Chondrocyte (in vitro differentiated cells): ENCODE data around the gene MYO18B. TPM values are rescaled to one million over a fixed set of nuclear protein-coding genes. Genes with fewer than 3 reads are reported as not detected.

ENCODE experiments used
- DNase-seq: peaks from one replicate; pipeline ENCODE4 v3.0.0; 2021; ENCODE audit warnings: mixed read lengths, low spot score
- H3K27ac Mint-ChIP-seq: one replicate; pipeline ENCODE4 v1.8.0; 2021; ENCODE audit warnings: mild to moderate bottlenecking, moderate library complexity, mixed read lengths; ENCODE audit not compliant: unreplicated experiment
- H3K27me3 Mint-ChIP-seq: 2 replicates; pipeline ENCODE4 v1.8.0; 2021; ENCODE audit warnings: low read depth, mixed read lengths
- H3K36me3 Mint-ChIP-seq: 2 replicates; pipeline ENCODE4 v1.8.0; 2021; ENCODE audit warnings: low read depth, mixed read lengths
- H3K4me1 Mint-ChIP-seq: 2 replicates; pipeline ENCODE4 v1.8.0; 2021; ENCODE audit warnings: low read depth, mild to moderate bottlenecking, mixed read lengths
- H3K4me3 Mint-ChIP-seq: one replicate; pipeline ENCODE4 v1.8.0; 2021; ENCODE audit warnings: mild to moderate bottlenecking, moderate library complexity, mixed read lengths; ENCODE audit not compliant: unreplicated experiment
- H3K9me3 Mint-ChIP-seq: 2 replicates; pipeline ENCODE4 v1.8.0; 2021; ENCODE audit warnings: low read depth, mixed read lengths
- CTCF ChIP-seq: fragments of 200-600 bp; sonication (generic); IDR thresholded peaks from 2 replicates; pipeline ENCODE4 v1.5.0; 2021; ENCODE audit warnings: antibody characterized with exemption, mild to moderate bottlenecking, moderate library complexity
- total RNA-seq: library from RNA; stranded (reverse); gene quantifications from 3 replicates; pipeline ENCODE4 v1.2.1, GENCODE V29; 2021

MYO18B gene
- total RNA-seq, 1 donor from 2014 or later: 0.20 TPM

DNA sequence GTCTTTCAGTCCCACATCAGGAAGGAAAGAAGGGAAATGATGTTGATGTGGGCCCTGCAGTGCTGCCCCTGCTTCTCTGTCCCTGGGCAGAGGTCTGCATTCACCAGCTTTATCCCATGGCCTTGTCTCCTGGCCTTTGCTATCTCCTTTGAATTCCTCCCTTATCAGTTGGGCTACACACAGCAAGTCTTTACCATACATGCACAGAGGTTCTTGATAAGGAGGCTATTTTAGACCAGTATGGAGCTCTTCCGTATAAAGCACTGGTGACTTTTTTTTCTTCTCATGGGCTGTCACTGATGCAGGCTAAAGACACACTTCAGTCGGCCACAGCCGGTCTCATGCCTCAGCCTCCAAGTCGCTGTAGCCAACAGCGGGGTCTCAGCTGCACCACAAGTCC lies 20.2 kb downstream of the MYO18B start:
- no peak for TF ChIP-seq CTCF
- DNase-seq: no peak
- peak overlapping the region; percentile 68 for H3K27ac Mint-ChIP-seq
- H3K4me3 Mint-ChIP-seq: no peak overlapping the region
- peaks cover 34% of the 10 kb centered on the region for H3K4me1 Mint-ChIP-seq
- no peaks in the 10 kb centered on the region for H3K27me3 Mint-ChIP-seq
- peaks cover 9% of the 10 kb centered on the region for H3K36me3 Mint-ChIP-seq
- H3K9me3 Mint-ChIP-seq: peaks cover 18% of the 10 kb centered on the region

GRCh38 chr22:25763239-25763777 lies 21.3 kb downstream of the MYO18B start:
- no peak overlapping the region for H3K4me3 Mint-ChIP-seq
- H3K4me1 Mint-ChIP-seq: peaks cover 30% of the 10 kb centered on the region
- H3K27ac Mint-ChIP-seq: peak overlapping the region; percentile 50
- no peaks in the 10 kb centered on the region for H3K27me3 Mint-ChIP-seq
- peaks cover 9% of the 10 kb centered on the region for H3K36me3 Mint-ChIP-seq
- TF ChIP-seq CTCF: no peak
- peaks cover 22% of the 10 kb centered on the region for H3K9me3 Mint-ChIP-seq
- no peak for DNase-seq

- Mint-ChIP-seq H3K27me3 (peaks cover 6% of the 10 kb centered on the region), H3K4me3 (no peak overlapping the region), H3K27ac (no peak overlapping the region), H3K36me3 (peaks cover 9% of the 10 kb centered on the region), H3K9me3 (peaks cover 22% of the 10 kb centered on the region), H3K4me1 (peaks cover 26% of the 10 kb centered on the region)
- TF ChIP-seq CTCF: peak; percentile 15
- DNase-seq: no peak
These were observed 22.5 kb downstream of the MYO18B start for GRCh38 chr22:25764270-25765015.

DNA sequence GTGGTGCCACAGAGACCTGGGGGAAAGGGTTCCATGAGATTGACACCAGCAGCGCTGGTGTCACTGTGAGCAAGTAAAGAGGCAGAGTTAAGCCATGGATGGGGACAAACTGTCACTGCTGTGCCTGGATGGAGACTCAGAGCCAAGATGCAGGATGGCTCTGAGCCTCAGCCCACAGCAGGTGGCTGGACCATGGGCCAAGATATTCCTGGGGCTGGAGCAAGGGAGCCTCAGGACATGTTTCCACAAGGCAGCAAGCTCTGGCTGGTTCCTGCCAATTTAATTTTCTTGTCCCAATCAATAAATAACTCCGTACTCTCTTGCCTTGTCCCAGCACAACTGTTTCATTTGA lies 23.0 kb downstream of the MYO18B start:
- peaks cover 21% of the 10 kb centered on the region for H3K4me1 Mint-ChIP-seq
- no peak for TF ChIP-seq CTCF
- peaks cover 10% of the 10 kb centered on the region for H3K27me3 Mint-ChIP-seq
- H3K4me3 Mint-ChIP-seq: no peak overlapping the region
- DNase-seq: no peak
- H3K9me3 Mint-ChIP-seq: peaks cover 22% of the 10 kb centered on the region
- peaks cover 9% of the 10 kb centered on the region for H3K36me3 Mint-ChIP-seq
- H3K27ac Mint-ChIP-seq: no peak overlapping the region

GRCh38 chr22:25765801-25766200 lies 23.8 kb downstream of the MYO18B start:
- Mint-ChIP-seq H3K27ac (no peak overlapping the region), H3K4me1 (peaks cover 16% of the 10 kb centered on the region), H3K4me3 (no peak overlapping the region), H3K27me3 (peaks cover 10% of the 10 kb centered on the region), H3K36me3 (peaks cover 9% of the 10 kb centered on the region), H3K9me3 (peaks cover 21% of the 10 kb centered on the region)
- no peak for DNase-seq
- no peak for TF ChIP-seq CTCF
